ENCODE results near the gene MLST8.

MLST8 gene

DNA sequence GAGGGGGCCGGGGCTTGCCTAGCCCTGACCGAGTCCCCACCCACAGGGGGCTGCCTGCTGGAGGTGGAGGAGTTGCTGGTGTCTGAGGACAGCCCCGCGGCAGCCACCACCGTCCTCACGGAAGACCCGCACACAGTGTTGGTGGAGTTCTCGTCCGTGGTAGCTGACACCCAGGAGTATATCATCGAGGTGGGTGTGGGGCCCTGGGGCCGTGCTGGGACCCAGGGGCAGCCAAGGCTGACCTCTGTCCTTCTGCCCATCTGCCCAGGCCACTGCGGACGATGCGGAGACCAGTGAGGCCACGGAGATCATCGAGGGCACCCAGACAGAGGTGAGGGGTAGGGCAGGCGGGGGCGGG lies 29.5 kb downstream of the MLST8 start:
- DNase-seq (ENCODE audit: extremely low read depth, low read depth), result no peak
- H3K4me3 ChIP-seq (replicated peaks; ENCODE audit: low read depth, low read length), result no peak overlapping the region
- TF ChIP-seq CTCF (IDR thresholded peaks at IDR 0.05; ENCODE audit: low read depth, low read length, missing control alignments), result no peak

DNA sequence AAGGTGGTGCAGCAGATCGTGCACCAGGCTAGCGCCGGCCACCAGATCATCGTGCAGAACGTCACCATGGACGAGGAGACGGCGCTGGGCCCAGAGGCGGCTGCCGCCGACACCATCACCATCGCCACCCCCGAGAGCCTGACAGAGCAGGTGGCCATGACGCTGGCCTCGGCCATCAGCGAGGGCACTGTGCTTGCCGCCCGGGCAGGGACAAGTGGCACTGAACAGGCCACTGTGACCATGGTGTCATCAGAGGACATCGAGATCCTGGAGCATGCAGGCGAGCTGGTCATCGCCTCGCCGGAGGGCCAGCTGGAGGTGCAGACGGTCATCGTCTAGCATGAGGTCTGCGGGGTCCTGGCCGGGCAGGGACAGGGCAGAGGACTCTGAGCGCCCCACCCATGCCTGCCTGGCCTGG lies 30.0 kb downstream of the MLST8 start:
- no peak for DNase-seq (ENCODE audit: extremely low read depth, low read depth)
- no peak for TF ChIP-seq CTCF (IDR thresholded peaks at IDR 0.05; ENCODE audit: low read depth, low read length, missing control alignments)
- no peak overlapping the region for H3K4me3 ChIP-seq (replicated peaks; ENCODE audit: low read depth, low read length)

- H3K4me3 ChIP-seq (replicated peaks; ENCODE audit: low read depth, low read length), result no peak overlapping the region
- DNase-seq (ENCODE audit: extremely low read depth, low read depth), result no peak
Observed at GRCh38 chr16:2235695-2236336, 30.6 kb downstream of the MLST8 start.

GRCh38 chr16:2236337-2237101 lies 31.3 kb downstream of the MLST8 start, which contains the start of gene DNASE1L2:
Gene DNASE1L2 (plus strand): TSS chr16:2236444. CDS start chr16:2236817, 373 bp downstream.
- no peak for TF ChIP-seq CTCF (IDR thresholded peaks at IDR 0.05; ENCODE audit: low read depth, low read length, missing control alignments)
- H3K4me3 ChIP-seq (replicated peaks; ENCODE audit: low read depth, low read length), result no peak within 1 kb of the TSS
- no peak for DNase-seq (ENCODE audit: extremely low read depth, low read depth)

More at GRCh38 chr16:2235695-2236336, 30.6 kb downstream of the MLST8 start:
- TF ChIP-seq CTCF (IDR thresholded peaks at IDR 0.05; ENCODE audit: low read depth, low read length, missing control alignments), result no peak

- no peak for TF ChIP-seq CTCF (IDR thresholded peaks at IDR 0.05; ENCODE audit: low read depth, low read length, missing control alignments)
- H3K4me3 ChIP-seq (replicated peaks; ENCODE audit: low read depth, low read length), result no peak overlapping the region
- DNase-seq (ENCODE audit: extremely low read depth, low read depth), result no peak
Observed at GRCh38 chr16:2237102-2237482, 31.8 kb downstream of the MLST8 start.

DNA sequence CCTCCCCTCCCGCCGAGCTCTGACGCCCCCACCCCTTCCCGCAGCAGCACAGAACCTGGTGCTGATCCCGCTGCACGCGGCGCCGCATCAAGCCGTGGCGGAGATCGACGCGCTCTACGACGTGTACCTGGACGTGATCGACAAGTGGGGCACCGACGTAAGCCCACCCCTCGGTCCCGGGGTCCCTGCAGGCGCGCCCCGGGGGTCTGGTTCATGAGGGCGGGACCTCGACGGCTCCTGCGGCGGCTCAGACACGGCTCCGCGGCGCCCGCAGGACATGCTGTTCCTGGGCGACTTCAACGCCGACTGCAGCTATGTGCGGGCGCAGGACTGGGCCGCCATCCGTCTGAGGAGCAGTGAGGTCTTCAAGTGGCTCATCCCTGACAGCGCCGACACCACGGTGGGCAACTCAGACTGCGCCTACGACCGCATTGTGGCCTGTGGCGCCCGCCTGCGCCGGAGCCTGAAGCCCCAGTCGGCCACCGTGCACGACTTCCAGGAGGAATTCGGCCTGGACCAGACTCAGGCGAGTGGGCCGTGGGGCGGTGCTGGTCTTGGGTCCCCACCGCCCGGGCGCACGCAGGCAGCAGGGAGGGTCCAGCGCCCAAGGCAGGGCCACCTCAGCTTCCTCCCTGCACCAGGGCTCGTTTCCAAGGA lies 32.4 kb downstream of the MLST8 start:
- DNase-seq (ENCODE audit: extremely low read depth, low read depth), result no peak
- H3K4me3 ChIP-seq (replicated peaks; ENCODE audit: low read depth, low read length), result no peak overlapping the region
- TF ChIP-seq CTCF (IDR thresholded peaks at IDR 0.05; ENCODE audit: low read depth, low read length, missing control alignments), result no peak

Measured in HFF-Myc (cell line).